Ammon's horn (tissue), 1 donor: Measurements from ENCODE around the gene TCHP.
A peak's percentile ranks its signal among the peaks of the same experiment; 100 is the strongest.
"Not testable (repeated sequence)": the region's sequence is repeated elsewhere in the genome, so short reads cannot be mapped to it uniquely, and the experiment has no call there.

ENCODE experiments used
- DNase-seq: peaks from one replicate; pipeline ENCODE4 v3.0.0-alpha.2; 2016; ENCODE audit warnings: low spot score

Gene TCHP

GRCh38 chr12:109899783-109900751, at the start of gene TCHP:
TSS of gene TCHP (plus strand) at chr12:109900274. CDS start at chr12:109903027, 2,753 bp downstream.
- DNase-seq, result peak; percentile 96

DNA sequence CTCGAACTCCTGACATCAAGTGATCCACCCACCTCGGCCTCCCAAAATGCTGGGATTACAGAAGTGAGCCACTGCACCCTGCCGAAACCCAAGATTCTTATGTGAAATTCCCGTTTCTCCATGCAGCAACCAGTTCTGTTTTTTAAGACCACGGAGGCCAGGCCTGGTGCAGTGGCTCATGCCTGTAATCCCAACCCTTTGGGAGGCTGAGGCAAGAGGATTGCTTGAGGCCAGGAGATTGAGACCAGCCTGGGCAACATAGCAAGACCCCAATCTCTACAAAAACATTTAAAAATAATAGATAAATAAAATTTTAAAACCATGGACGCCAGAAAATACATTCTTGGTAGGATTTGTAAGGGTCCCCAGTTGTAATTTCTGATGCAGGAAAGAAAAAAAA, 49.6 kb upstream of the TCHP start:
- DNase-seq, result not testable (repeated sequence)

- no peak for DNase-seq
These were observed 44.7 kb upstream of the TCHP start for GRCh38 chr12:109855377-109855776.

- no peak for DNase-seq
These were observed 42.4 kb upstream of the TCHP start for GRCh38 chr12:109857715-109858114.

DNA sequence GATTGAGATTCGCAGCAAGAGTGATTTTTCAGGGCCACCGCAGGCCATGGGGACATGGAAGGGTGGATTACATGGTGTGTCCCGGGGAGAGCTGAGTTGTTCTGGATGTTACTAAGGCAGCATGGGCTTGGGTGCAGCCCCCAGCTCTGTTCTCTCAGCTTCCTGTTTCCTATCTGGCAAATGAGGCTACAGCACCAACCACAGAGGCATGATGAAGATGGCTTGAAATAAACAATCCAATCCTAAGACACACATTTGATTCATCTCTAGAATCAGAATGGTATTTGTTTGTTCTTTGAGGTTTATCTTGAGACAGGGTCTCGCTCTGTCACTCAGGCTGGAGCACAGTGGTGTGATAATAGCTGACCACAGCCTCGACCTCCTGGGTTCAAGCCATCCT, 41.3 kb upstream of the TCHP start:
- no peak for DNase-seq

- DNase-seq, result no peak
These were observed 39.1 kb upstream of the TCHP start for GRCh38 chr12:109860977-109861376.

- DNase-seq, result no peak
These were observed 38.3 kb upstream of the TCHP start for GRCh38 chr12:109861689-109862314.

DNA sequence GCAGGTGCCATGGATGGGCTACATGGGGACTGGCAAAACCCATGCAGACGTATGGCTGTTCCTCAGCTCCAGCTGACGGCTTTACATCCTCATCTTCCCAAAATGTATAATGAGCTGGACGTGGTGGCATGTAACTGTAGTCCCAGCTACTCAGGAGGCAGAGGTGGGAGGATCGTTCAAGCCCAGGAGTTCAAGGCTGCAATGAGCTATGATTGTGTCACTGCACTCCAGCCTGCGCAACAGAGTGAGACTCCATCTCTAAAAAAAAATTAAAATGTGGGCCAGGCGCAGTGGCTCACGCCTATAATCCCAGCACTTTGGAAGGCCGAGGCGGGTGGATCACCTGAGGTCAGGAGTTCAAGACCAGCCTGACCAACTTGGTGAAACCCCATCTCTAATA, 37.6 kb upstream of the TCHP start:
- not testable (repeated sequence) for DNase-seq

- peak; percentile 93 for DNase-seq
These were observed 36.0 kb upstream of the TCHP start for GRCh38 chr12:109863847-109864712.

DNA sequence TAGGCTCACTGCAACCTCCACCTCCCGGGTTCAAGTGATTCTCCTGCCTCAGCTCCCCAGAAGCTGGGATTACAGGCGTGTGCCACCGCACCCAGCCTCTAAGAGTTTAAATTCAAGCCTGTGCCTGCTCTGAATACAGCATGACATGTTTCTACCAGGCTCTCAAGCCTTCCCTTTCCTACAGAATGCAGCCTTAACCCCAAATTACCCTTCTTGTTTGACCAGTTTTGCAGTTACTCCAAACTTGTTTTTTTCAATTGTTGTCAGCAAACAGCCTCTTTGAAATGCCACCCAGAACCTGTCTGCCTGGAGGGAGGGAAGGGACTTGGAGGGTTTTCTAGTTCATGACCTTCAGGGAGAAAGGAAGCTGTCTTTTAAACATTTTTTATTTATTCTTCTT, 35.2 kb upstream of the TCHP start:
- no peak for DNase-seq

DNA sequence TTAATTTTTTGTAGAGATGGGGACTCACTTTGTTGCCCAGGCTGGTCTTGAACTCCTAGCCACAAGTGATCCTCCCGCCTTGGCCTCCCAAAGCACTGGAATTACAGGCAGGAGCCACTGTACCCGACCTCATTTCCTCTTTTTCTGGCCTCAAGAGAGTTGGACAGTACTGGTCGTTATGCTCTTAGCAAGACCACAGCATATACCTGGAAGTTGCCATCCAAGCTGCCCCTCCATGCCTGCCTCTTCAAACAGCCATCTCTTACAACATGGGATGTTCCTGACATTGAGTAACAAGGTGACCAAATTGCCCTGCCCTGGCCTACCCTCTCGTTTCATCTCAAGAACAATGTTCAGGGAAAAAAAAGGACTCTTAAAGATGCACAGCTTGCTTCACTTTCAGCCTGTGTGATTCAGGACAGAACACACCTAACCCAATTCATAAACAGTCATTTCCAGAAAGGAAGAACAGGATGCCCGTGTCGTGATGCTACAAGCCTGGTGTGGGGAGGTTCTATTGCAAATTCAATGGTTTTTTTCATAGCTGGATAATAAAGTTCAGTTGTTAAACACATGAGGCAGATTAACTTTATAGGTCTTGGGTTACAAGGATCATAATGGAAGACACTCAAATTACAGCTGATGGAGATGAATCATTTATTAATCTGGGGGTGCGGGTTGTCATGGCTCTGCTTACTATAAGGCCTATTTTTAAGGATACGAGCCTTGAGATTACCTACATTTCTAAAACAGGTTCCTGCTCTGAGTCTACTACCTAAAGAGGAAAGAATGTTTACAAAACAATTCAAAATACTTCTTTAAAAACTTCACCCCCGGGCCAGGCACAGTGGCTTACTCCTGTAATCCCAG, 31.7 kb upstream of the TCHP start:
- no peak for DNase-seq

- no peak for DNase-seq
These were observed 29.4 kb upstream of the TCHP start for GRCh38 chr12:109870648-109871047.

DNA sequence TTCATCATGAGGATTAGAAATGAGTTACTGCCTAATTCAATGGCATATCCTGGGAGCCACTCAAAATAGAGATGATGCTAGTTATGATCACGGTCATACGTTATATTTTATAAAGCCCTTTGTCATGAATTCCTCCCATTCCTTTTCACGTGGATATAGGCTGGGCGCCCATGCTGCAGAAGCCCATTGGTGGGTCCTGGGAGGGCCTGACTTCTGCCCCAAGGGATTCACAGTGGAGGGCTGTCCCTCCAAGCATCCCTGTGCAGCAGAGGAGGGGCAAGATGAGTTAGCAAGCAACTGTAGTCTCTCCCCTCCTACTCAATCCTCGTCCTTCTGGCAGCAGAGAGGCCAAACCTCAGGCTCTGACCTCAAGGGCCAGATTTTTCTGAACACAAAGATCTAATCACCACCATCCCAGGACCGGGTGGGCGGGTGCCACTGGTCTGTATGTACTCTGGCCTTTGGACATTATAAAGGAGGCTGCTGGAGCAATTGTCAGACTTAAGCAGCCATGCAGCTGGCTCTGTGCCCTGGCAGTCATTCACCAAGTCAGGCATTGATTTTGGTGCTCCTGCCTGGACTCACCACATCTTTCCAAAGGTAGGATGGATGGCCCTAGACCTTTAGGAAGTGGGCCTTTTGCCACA, 28.3 kb upstream of the TCHP start:
- DNase-seq, result peak; percentile 45

- DNase-seq, result no peak
These were observed 26.4 kb upstream of the TCHP start for GRCh38 chr12:109873653-109874052.

GRCh38 chr12:109875572-109876131, 24.4 kb upstream of the TCHP start:
- DNase-seq, result no peak

GRCh38 chr12:109876406-109876805, 23.7 kb upstream of the TCHP start:
- DNase-seq, result no peak

DNA sequence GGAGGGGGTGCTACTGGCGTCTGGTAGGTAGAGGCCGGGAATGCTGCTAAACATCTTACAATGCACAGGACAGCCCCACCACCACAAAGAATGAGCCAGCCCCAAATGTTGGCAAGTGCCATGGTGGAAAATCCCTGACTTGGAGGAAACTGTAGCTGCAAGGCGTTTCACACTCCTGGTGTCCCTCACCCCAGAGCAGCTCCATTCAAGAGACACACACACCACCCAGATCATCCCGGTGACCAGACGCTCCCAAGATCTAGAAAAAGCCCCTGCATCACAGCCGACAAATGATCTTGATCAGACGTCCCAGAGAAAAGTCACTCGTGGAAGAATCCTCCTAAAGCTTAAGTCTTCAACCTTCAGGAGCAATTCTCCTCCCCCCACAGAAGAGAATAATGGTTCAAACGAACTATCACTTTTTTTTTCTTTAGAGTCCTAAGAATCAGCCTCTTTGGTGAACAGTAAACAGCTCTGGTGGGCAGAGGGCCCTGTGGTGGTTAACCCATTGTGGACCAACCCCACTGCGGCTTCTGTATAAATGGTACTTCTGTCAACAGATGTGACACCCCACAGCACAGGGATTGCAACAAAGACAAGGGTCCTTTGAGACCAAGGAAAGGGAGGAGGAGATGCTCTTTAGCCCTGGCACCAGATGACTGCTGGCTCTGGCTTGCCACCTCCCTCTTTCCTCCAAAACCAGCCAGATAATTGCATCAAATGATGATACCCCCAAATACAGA, 22.4 kb upstream of the TCHP start:
- DNase-seq, result peak; percentile 83

DNA sequence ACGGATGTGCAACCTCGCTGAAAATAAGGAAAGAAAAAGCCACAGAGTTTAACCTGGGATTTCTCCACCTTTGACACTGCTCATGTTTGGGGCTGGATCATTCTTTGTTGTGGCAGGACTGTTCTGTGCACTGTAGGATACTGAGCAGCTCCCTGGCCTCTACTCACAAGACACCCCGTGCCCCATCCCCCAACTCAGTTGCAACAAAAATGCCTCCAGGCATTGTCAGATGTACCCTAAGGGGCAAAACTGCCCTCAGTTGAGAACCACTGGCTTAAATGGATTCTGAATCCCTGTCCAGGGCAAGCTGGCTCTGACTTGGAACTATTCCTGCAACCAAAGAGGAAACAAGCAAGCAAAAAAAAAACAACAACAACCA, 21.8 kb upstream of the TCHP start:
- DNase-seq, result no peak

DNA sequence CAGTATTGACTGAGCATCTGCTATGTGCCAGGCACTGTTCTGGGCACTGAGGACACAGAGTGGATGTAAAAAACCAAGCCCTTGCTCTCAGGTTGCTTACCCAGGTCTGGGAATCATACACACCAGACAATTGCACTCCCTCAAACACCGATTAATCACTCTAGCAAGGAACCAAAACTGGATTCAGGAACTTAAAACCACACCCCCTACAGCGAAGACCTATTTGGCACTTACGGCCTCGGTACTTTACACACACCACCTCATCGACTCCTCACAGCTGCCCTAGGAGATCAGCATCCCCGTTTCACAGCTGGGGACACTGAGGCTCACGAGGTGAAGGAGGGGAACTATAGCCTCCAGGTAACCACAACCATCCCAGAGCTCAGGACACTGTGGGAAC, 21.3 kb upstream of the TCHP start:
- no peak for DNase-seq
